GM12878 (cell line): ENCODE results near the gene EPB41L1. TPM values are rescaled to one million over a fixed set of nuclear protein-coding genes. Genes with fewer than 3 reads are reported as not detected.

Experiments
- ATAC-seq: fragments of 200-7000 bp; cut with Tn5 transposase; 3 replicates; pipeline ENCODE4 v1.9.1; 2020; ENCODE audit warnings: mild to moderate bottlenecking, moderate library complexity
- BruUV-seq: library from RNA; stranded (reverse); fragments of 400-500 nt; replicated peaks from 2 replicates; lab custom pipeline; 2021; lab: Mats Ljungman, UMichigan
- CTCF ChIA-PET: fragments of 300-600 bp; sonication (Branson Sonifier 250); formaldehyde crosslinking; extraction: SDS; loops from one replicate; lab custom pipeline; 2021; ENCODE audit warnings: inconsistent platforms; lab: Yijun Ruan, JAX
- POLR2A ChIA-PET: fragments of 350-600 bp; formaldehyde crosslinking; extraction: SDS; loops from one replicate; lab custom pipeline; 2021; ENCODE audit warnings: inconsistent platforms; lab: Charles Lee
- RAD21 ChIA-PET: fragments of 300-600 bp; sonication (Branson Sonifier 250); formaldehyde crosslinking; loops from one replicate; lab custom pipeline; 2023; ENCODE audit warnings: antibody characterized with exemption; ENCODE audit not compliant: unreplicated experiment; lab: Charles Lee
- SMC1A ChIA-PET: fragments of 300-600 bp; sonication (Branson Sonifier 250); formaldehyde crosslinking; loops from one replicate; lab custom pipeline; 2023; ENCODE audit not compliant: unreplicated experiment, uncharacterized antibody; lab: Charles Lee
- DNase-seq: peaks from one replicate; pipeline ENCODE4 v3.0.0-alpha.2; 2011; ENCODE audit warnings: low read depth, low spot score
- FAIRE-seq: peaks from 3 replicates; lab custom pipeline; 2011; peaks lifted over from hg19 to GRCh38; lab: Jason Lieb, UNC
- H2AFZ ChIP-seq: 2 replicates; pipeline ENCODE4 v1.6.0; 2011; ENCODE audit warnings: low read depth, low read length, control low read depth; ENCODE audit not compliant: control insufficient read depth
- H3K27ac ChIP-seq: 2 replicates; pipeline ENCODE4 v1.5.1; 2011; ENCODE audit warnings: control low read depth; ENCODE audit not compliant: control insufficient read depth, insufficient read depth
- H3K27me3 ChIP-seq, 2 experiments: replicated peaks in 1 of 2; 2 replicates each; pipeline versions ENCODE4 v1.6.0 to v1.6.1; 2011; ENCODE audit warnings: low read length in 1 of 2; ENCODE audit not compliant: control insufficient read depth in 2 of 2, insufficient read depth in 2 of 2
- H3K36me3 ChIP-seq, 2 experiments: 2 replicates each; pipeline ENCODE4 v1.5.1; 2011; ENCODE audit warnings: low read length in 1 of 2; ENCODE audit not compliant: control insufficient read depth in 2 of 2, insufficient read depth in 2 of 2
- H3K4me1 ChIP-seq: 2 replicates; pipeline ENCODE4 v1.6.1; 2011; ENCODE audit warnings: mild to moderate bottlenecking, low read length, moderate library complexity, mixed read lengths; ENCODE audit not compliant: control insufficient read depth, insufficient read depth
- H3K4me2 ChIP-seq: 2 replicates; pipeline ENCODE4 v1.6.0; 2011; ENCODE audit warnings: control low read depth; ENCODE audit not compliant: control insufficient read depth, insufficient read depth
- H3K4me3 ChIP-seq: fragments of 200-600 bp; sonication (generic); 2 replicates; pipeline ENCODE4 v1.5.1; 2016
- H3K79me2 ChIP-seq: 2 replicates; pipeline ENCODE4 v1.6.0; 2011; ENCODE audit warnings: low read length; ENCODE audit not compliant: control insufficient read depth, insufficient read depth
- H3K9ac ChIP-seq: 2 replicates; pipeline ENCODE4 v1.8.0; 2011; ENCODE audit warnings: low read length, control low read depth, mixed read lengths; ENCODE audit not compliant: control insufficient read depth, insufficient read depth
- H3K9me3 ChIP-seq: replicated peaks from 3 replicates; pipeline ENCODE4 v1.5.1; 2011; ENCODE audit warnings: mild to moderate bottlenecking, low read length; ENCODE audit not compliant: control insufficient read depth, insufficient read depth
- H4K20me1 ChIP-seq: 2 replicates; pipeline ENCODE4 v1.6.0; 2011; ENCODE audit not compliant: control insufficient read depth, insufficient read depth
- ATF7 ChIP-seq: fragments of 450-650 bp; IDR thresholded peaks from 2 replicates; pipeline ENCODE4 v1.6.1; 2016; ENCODE audit warnings: low read depth, mild to moderate bottlenecking
- FOXK2 ChIP-seq: fragments of 450-650 bp; IDR thresholded peaks from 2 replicates; pipeline ENCODE4 v1.6.1; 2017; ENCODE audit warnings: mild to moderate bottlenecking, moderate library complexity
- JUNB ChIP-seq: IDR thresholded peaks from 2 replicates; pipeline ENCODE4 v1.6.1; 2016; ENCODE audit warnings: antibody characterized with exemption, mild to moderate bottlenecking
- MTA2 ChIP-seq: fragments of 450-650 bp; IDR thresholded peaks from 2 replicates; pipeline ENCODE4 v1.6.1; 2016; ENCODE audit warnings: low read depth, mild to moderate bottlenecking, moderate library complexity
- SKIL ChIP-seq: fragments of 450-650 bp; IDR thresholded peaks from 2 replicates; pipeline ENCODE4 v1.6.1; 2017; ENCODE audit warnings: mild to moderate bottlenecking, low read depth, inconsistent platforms; ENCODE audit not compliant: poor library complexity, severe bottlenecking
- USF2 ChIP-seq: IDR thresholded peaks from 2 replicates; pipeline ENCODE4 v1.6.1; 2011; ENCODE audit warnings: low read depth, low read length, improper control_type of control experiment, borderline replicate concordance
- ZNF217 ChIP-seq: fragments of 450-650 bp; IDR thresholded peaks from 2 replicates; pipeline ENCODE4 v1.6.1; 2017; ENCODE audit warnings: antibody characterized with exemption, mild to moderate bottlenecking
- WGBS: methylation state at CpG from one replicate; pipeline ENCODE4 v1.1.6; 2016; ENCODE audit warnings: low lambda C conversion rate; ENCODE audit not compliant: insufficient replicate concordance, insufficient coverage; ENCODE audit errors: missing lambda C conversion rate; 5-methylcytosine and 5-hydroxymethylcytosine counted together
- in situ Hi-C: fragments of 300-500 bp; cut with MboI; formaldehyde crosslinking; loops from 9 replicates; pipeline ENCODE4 v1.14.3; 2018; ENCODE audit warnings: mixed read lengths
- intact Hi-C: fragments of 100-400 bp; cut with micrococcal nuclease; formaldehyde crosslinking; loops from one replicate; pipeline ENCODE4 v1.14.2; 2022; ENCODE audit not compliant: unreplicated experiment
- polyA plus RNA-seq, 11 experiments: library from polyadenylated mRNA; depleted of rRNA in 4 of 11; unstranded in 6 of 11; stranded (reverse) in 5 of 11; fragments of >200 nt; fragmentation: Nextera tagmentation in 4 of 11; fragmentation: Illumina TruSeq in 1 of 11; extraction: Ambion mirVana in 4 of 11; extraction: Trizol in 1 of 11; gene quantifications; 1 replicate in 1 of 11; 2 replicates in 10 of 11; pipeline versions ENCODE4 v1.2.1 to v1.2.3, GENCODE V29; 2011 to 2016; ENCODE audit warnings: inconsistent platforms in 2 of 11, missing spikeins in 2 of 11, low read depth in 1 of 11
- total RNA-seq, 4 experiments: library from RNA; depleted of rRNA in 3 of 4; stranded (reverse); fragments of >200 nt in 3 of 4; fragmentation: Illumina TruSeq in 1 of 4; extraction: Trizol in 1 of 4; gene quantifications; 2 replicates each; pipeline versions ENCODE4 v1.2.1 to v1.2.3, GENCODE V29; 2013 to 2021

EPB41L1 gene
- total and polyA plus RNA-seq, 10 of the 15 experiments (the other 5 are each of a cell fraction or from before 2014, with no cell fraction given): 0.08 to 3.2 (median 0.31) TPM

GRCh38 chr20:36112112-36112511, 42.4 kb upstream of the EPB41L1 start:
- Histone ChIP-seq H3K9ac (no peak overlapping the region), H4K20me1 (no peaks in the 10 kb centered on the region), H3K27me3 (no peaks in the 10 kb centered on the region), H3K4me1 (peaks cover 8% of the 10 kb centered on the region; the same call in 1 of the 2 replicates), H3K79me2 (no peaks in the 10 kb centered on the region), H3K9me3 (no peaks in the 10 kb centered on the region), H3K4me2 (no peak overlapping the region), H3K36me3 (no peaks in the 10 kb centered on the region), H3K27ac (no peak overlapping the region), H2AFZ (no peak overlapping the region), H3K4me3 (no peak overlapping the region)
- BruUV-seq: no TSS peak
- ATAC-seq (no peak), DNase-seq (no peak), FAIRE-seq (no peak)
- ChIA-PET POLR2A (no interaction called here), RAD21 (interaction anchor here (2.0 kb wide), 1 partner anchor 57 kb away, joined by 4 read pairs; no protein-coding TSS in a partner anchor), SMC1A (interaction anchor here (1.5 kb wide), 1 partner anchor 122 kb away, joined by 4 read pairs; no protein-coding TSS in a partner anchor), CTCF (interaction anchor here (0.6 kb wide), 1 partner anchor 224 kb away, joined by 4 read pairs; no protein-coding TSS in a partner anchor)
- TF ChIP-seq JUNB (no peak), SKIL (no peak)
- WGBS: 49% methylated on average over 6 of the region's 6 CpGs
- in situ Hi-C loops: no loop called here
- intact Hi-C loops: no loop called here

GRCh38 chr20:36113036-36113435, 41.5 kb upstream of the EPB41L1 start:
- 17% methylated on average over 5 of the region's 5 CpGs for WGBS
- ChIA-PET RAD21 (interaction anchor here (0.7 to 2.0 kb wide), 3 partner anchors 16 to 118 kb away, joined by 4 to 5 read pairs (median 4); no protein-coding TSS in a partner anchor), SMC1A (interaction anchor here (0.6 to 1.5 kb wide), 3 partner anchors 18 to 123 kb away, joined by 3 to 4 read pairs (median 3); no protein-coding TSS in a partner anchor), CTCF (interaction anchor here (0.6 to 1.8 kb wide), 3 partner anchors 24 to 797 kb away, joined by 3 to 4 read pairs (median 3); no protein-coding TSS in a partner anchor), POLR2A (no interaction called here)
- DNase-seq: no peak
- no TSS peak for BruUV-seq
- Histone ChIP-seq H3K4me2 (no peak overlapping the region), H3K27ac (no peak overlapping the region), H3K4me1 (peaks cover 8% of the 10 kb centered on the region; the same call in 1 of the 2 replicates), H3K9ac (no peak overlapping the region), H3K4me3 (no peak overlapping the region), H3K9me3 (no peaks in the 10 kb centered on the region), H3K27me3 (no peaks in the 10 kb centered on the region; a peak in 1 of 4 replicates), H2AFZ (no peak overlapping the region), H4K20me1 (no peaks in the 10 kb centered on the region), H3K36me3 (no peaks in the 10 kb centered on the region), H3K79me2 (no peaks in the 10 kb centered on the region)
- FAIRE-seq: no peak
- TF ChIP-seq ZNF217 (no peak), ATF7 (no peak), MTA2 (no peak), FOXK2 (0 out of 2 replicates have a peak, but pooled peaks have one; percentile 12), USF2 (no peak)
- no peak for ATAC-seq
- in situ Hi-C loops: no loop called here
- intact Hi-C loops: no loop called here
